ENCODE results near the gene C2orf69. TPM values are rescaled to one million over a fixed set of nuclear protein-coding genes. Genes with fewer than 3 reads are reported as not detected.
"Not testable (repeated sequence)": the region's sequence is repeated elsewhere in the genome, so short reads cannot be mapped to it uniquely, and the experiment has no call there.

The C2orf69 gene
- total and polyA plus RNA-seq, 2 experiments from 2014 or later, result 6.8 to 10.5 TPM

- H3K4me1 ChIP-seq (ENCODE audit: insufficient read depth), result no peaks in the 10 kb centered on the region
- TF ChIP-seq EZH2 (IDR thresholded peaks at IDR 0.05; ENCODE audit: borderline replicate concordance) (no peak), EZH2phosphoT487 (IDR thresholded peaks at IDR 0.05; ENCODE audit: low read depth, severe bottlenecking, unreplicated experiment) (no peak), CTCF (IDR thresholded peaks at IDR 0.05; ENCODE audit: poor library complexity) (no peak)
- no peaks in the 10 kb centered on the region for H3K9me2 ChIP-seq (replicated peaks; ENCODE audit: insufficient read depth)
- H2AFZ ChIP-seq, result no peak overlapping the region
- no peaks in the 10 kb centered on the region for H3K9me3 ChIP-seq (ENCODE audit: low read depth)
- H3K79me2 ChIP-seq, result peaks cover 4% of the 10 kb centered on the region
- no peaks in the 10 kb centered on the region for H3K27me3 ChIP-seq
- H3K36me3 ChIP-seq (replicated peaks; ENCODE audit: insufficient read depth, low read depth), result no peaks in the 10 kb centered on the region
- H3K27ac ChIP-seq, result no peak overlapping the region
- H4K20me1 ChIP-seq (ENCODE audit: insufficient read depth, poor library complexity, severe bottlenecking), result no peaks in the 10 kb centered on the region
- no peak for DNase-seq (ENCODE audit: low spot score)
- H3K4me2 ChIP-seq, result no peak overlapping the region
- no peak overlapping the region for H3K4me3 ChIP-seq
- WGBS (ENCODE audit: low lambda C conversion rate, missing lambda C conversion rate), result 76% methylated on average over 2 of the region's 2 CpGs
Observed at GRCh38 chr2:199907008-199907714, 3.9 kb upstream of the C2orf69 start.

- no peak for DNase-seq (ENCODE audit: low spot score)
- peaks cover 8% of the 10 kb centered on the region for H3K4me1 ChIP-seq (ENCODE audit: insufficient read depth)
- H3K4me3 ChIP-seq, result no peak overlapping the region
- no peaks in the 10 kb centered on the region for H3K9me2 ChIP-seq (replicated peaks; ENCODE audit: insufficient read depth)
- no peaks in the 10 kb centered on the region for H3K9me3 ChIP-seq (ENCODE audit: low read depth)
- H3K79me2 ChIP-seq, result peaks cover 33% of the 10 kb centered on the region
- peak overlapping the region; percentile 9 for H2AFZ ChIP-seq
- H3K36me3 ChIP-seq (replicated peaks; ENCODE audit: insufficient read depth, low read depth), result no peaks in the 10 kb centered on the region
- H3K27me3 ChIP-seq, result no peaks in the 10 kb centered on the region
- TF ChIP-seq EZH2 (IDR thresholded peaks at IDR 0.05; ENCODE audit: borderline replicate concordance), result no peak
- TF ChIP-seq EZH2phosphoT487 (IDR thresholded peaks at IDR 0.05; ENCODE audit: low read depth, severe bottlenecking, unreplicated experiment), result no peak
- TF ChIP-seq CTCF (IDR thresholded peaks at IDR 0.05; ENCODE audit: poor library complexity), result no peak
- no peak overlapping the region for H3K27ac ChIP-seq
- H4K20me1 ChIP-seq (ENCODE audit: insufficient read depth, poor library complexity, severe bottlenecking), result peaks cover 5% of the 10 kb centered on the region
- H3K4me2 ChIP-seq, result peak overlapping the region; percentile 69
- 52% methylated on average over 18 of the region's 18 CpGs for WGBS (ENCODE audit: low lambda C conversion rate, missing lambda C conversion rate)
Observed at GRCh38 chr2:199910338-199911051, 598 bp upstream of the C2orf69 start.

- Histone ChIP-seq H3K4me3 (peak overlapping the region; percentile 64), H3K4me1 (ENCODE audit: insufficient read depth) (peaks cover 8% of the 10 kb centered on the region), H3K9me3 (ENCODE audit: low read depth) (no peaks in the 10 kb centered on the region), H3K27ac (peak overlapping the region; percentile 93), H3K36me3 (replicated peaks; ENCODE audit: insufficient read depth, low read depth) (no peaks in the 10 kb centered on the region), H3K27me3 (no peaks in the 10 kb centered on the region), H3K4me2 (peak overlapping the region; percentile 81), H4K20me1 (ENCODE audit: insufficient read depth, poor library complexity, severe bottlenecking) (peaks cover 5% of the 10 kb centered on the region), H3K9me2 (replicated peaks; ENCODE audit: insufficient read depth) (no peaks in the 10 kb centered on the region), H3K79me2 (peaks cover 46% of the 10 kb centered on the region), H2AFZ (peak overlapping the region; percentile 75)
- no peak for TF ChIP-seq EZH2 (IDR thresholded peaks at IDR 0.05; ENCODE audit: borderline replicate concordance)
- TF ChIP-seq EZH2phosphoT487 (IDR thresholded peaks at IDR 0.05; ENCODE audit: low read depth, severe bottlenecking, unreplicated experiment), result no peak
- no peak for TF ChIP-seq CTCF (IDR thresholded peaks at IDR 0.05; ENCODE audit: poor library complexity)
- DNase-seq (ENCODE audit: low spot score), result no peak
- 0% methylated on average over 13 of the region's 13 CpGs for WGBS (ENCODE audit: low lambda C conversion rate, missing lambda C conversion rate)
Observed at GRCh38 chr2:199911877-199912161, 726 bp downstream of the C2orf69 start.

- not testable (repeated sequence) for H3K27ac ChIP-seq; H3K36me3 ChIP-seq (replicated peaks; ENCODE audit: insufficient read depth, low read depth); H2AFZ ChIP-seq; H4K20me1 ChIP-seq (ENCODE audit: insufficient read depth, poor library complexity, severe bottlenecking); H3K9me3 ChIP-seq (ENCODE audit: low read depth); H3K9me2 ChIP-seq (replicated peaks; ENCODE audit: insufficient read depth); H3K4me1 ChIP-seq (ENCODE audit: insufficient read depth); H3K27me3 ChIP-seq; DNase-seq (ENCODE audit: low spot score)
- H3K4me2 ChIP-seq, result peak overlapping the region; percentile 81
- H3K4me3 ChIP-seq, result peak overlapping the region; percentile 64
- peaks cover 54% of the 10 kb centered on the region for H3K79me2 ChIP-seq
- WGBS (ENCODE audit: low lambda C conversion rate, missing lambda C conversion rate), result 91% methylated on average over 12 of the region's 12 CpGs
Observed at GRCh38 chr2:199912553-199913114, 1.5 kb downstream of the C2orf69 start.
